ENCODE data around the gene PYGM.

The PYGM gene

GRCh38 chr11:64792482-64792881, 32.7 kb upstream of the PYGM start:
- DNase-seq (ENCODE audit: extremely low spot score, insufficient read length, low read depth) (no peak), FAIRE-seq (no peak)

DNA sequence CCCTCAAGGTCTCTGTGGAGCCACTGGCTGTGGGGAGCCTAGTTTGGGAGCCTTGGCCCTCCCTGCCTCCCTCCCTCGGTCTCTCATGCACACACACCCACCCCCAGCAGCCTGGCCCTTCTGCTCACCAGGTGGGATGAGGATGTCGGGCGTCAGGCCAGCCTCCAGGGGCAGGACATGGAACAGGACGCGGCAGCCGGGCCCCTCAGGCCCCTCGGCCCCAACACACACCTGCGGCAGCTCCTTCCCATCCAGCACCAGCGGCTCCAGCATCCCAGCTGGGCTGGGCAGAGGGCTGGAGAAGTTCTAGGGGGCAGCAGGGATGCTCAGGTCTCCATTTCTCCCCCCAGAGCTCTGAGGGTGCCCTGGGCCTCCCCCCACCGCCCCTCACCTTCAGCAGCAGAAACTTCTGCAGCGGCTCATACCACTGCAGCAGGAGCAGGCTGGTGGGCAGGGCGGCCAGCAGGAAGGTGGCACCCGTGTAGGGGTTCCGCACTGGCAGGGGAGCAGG, 32.1 kb upstream of the PYGM start:
- FAIRE-seq (no peak), DNase-seq (ENCODE audit: extremely low spot score, insufficient read length, low read depth) (no peak)

DNA sequence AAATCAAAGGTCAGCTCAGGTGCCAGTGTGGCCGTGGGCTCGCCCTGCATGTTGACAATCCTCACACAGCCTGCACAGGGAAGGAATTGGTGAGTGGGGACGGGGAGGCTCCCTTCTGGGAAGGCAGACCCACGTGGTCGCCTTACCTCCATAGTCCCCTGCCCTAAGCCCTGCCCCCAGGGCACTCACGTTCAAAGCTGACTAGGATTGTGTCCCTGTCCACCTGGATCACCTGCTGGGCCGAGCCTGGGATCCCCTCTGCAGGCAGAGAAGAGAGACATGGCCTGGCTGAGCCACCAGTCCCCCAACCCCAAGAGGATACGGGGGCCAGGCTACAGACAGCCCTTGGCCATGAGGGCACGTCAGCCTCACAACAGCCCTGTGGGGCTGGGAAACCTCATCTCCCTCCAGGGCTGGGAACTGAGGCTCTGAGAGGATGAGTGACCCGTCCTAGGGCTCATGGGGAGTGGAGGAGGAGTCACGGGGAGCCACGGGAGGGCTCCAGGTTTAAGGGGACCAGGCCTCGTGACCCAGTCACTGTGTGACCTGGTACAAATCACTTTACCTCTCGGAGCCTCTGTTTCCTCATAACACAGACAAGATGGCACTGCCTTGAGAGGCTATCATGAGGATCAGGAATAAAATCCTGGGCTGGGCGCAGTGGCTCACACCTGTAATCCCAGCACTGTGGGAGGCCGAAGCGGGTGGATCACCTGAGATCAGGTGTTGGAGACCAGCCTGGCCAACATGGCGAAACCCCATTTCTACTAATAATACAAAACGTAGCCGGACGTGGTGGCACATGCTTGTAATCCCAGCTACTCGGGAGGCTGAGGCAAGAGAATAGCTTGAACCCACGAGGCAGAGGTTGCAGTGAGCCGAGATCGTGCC, 30.7 kb upstream of the PYGM start:
- no peak for FAIRE-seq

DNA sequence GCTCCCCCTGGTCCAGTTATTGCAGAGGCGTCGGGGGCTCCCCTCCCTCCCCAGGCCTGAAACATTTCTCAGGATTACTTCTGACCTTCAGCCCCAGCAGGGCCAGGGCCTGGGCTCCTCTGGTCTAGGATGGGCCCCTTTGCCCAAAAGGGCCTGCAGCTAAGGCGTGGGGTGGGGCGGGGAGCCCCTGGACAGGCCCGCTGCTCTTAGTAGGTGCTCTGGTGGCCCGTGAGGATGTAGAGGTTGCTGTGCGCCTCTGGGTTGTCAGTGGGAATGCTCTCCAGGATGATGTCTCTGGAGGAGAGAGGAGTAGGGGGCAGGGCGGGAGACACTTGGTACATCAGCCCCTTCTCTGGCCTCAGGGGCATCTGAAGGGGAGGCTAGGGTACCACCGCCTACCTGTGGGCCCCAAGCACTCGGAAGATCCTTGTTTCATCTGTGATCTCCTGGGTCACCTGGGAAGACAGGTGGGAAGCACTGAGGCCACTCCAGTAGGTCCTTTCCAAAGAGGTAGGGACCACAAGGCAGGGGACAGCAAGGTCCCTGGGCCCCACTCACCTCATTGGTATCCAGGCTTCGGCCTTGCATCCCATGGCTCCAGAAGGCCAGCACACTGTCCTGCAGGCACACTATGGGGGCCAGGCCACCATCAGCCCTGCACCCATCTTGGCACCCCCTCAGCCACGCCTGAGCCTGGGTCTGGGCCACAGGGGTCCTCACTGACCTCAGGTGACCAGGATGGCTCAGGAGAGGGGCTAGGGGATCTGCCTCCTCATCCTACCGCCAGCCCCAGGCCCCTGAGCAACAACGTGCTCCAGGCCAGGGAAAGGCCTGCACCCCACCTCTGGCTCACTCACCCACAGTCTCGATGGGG, 29.8 kb upstream of the PYGM start:
- no peak for FAIRE-seq
- DNase-seq (ENCODE audit: extremely low spot score, insufficient read length, low read depth): no peak

More for the DNA sequence above, 30.7 kb upstream of the PYGM start:
- no peak for DNase-seq (ENCODE audit: extremely low spot score, insufficient read length, low read depth)

DNA sequence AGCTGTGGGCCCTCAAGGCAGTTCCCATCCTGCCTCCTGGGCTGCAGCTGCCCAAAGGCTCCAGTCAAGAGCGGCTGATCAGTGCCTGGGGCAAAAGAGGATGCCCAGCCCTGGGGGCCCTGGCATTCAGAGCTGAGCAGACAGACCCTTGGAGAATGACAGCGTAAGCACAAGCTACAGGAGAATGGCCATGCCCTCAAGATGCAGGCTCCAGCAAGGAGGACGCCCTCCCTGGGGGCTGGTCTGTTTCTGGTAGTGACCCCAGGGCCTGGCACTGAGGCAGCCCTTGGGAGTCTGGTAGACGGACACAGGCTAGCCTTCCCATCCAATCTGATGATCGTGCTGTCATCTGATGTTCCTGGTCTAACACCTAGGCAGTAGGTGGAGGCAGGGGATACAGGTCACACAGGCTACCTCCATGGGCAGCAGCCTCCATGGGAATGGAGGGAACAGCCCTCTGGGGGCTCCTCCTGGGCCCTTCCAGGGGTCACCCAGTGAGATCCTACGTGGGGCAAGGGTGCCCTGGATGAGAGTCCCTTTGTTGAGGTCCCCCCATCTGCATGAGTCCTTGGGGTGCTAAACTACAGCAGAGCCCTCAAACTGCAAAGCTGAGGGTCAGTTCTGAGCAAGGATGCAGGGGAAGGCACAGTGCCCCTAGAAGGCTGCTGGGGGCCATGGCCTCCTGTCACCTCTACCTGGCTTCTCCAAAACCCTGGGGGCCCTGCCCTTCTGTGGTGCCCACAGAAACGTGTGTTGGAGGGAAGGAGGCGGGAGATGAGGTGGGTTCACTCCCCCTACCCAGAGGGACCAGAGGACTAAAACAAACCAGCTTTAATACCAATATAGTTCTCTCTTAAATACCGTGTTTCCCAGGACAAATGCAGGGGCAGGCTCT, 28.8 kb upstream of the PYGM start:
- no peak for FAIRE-seq

DNA sequence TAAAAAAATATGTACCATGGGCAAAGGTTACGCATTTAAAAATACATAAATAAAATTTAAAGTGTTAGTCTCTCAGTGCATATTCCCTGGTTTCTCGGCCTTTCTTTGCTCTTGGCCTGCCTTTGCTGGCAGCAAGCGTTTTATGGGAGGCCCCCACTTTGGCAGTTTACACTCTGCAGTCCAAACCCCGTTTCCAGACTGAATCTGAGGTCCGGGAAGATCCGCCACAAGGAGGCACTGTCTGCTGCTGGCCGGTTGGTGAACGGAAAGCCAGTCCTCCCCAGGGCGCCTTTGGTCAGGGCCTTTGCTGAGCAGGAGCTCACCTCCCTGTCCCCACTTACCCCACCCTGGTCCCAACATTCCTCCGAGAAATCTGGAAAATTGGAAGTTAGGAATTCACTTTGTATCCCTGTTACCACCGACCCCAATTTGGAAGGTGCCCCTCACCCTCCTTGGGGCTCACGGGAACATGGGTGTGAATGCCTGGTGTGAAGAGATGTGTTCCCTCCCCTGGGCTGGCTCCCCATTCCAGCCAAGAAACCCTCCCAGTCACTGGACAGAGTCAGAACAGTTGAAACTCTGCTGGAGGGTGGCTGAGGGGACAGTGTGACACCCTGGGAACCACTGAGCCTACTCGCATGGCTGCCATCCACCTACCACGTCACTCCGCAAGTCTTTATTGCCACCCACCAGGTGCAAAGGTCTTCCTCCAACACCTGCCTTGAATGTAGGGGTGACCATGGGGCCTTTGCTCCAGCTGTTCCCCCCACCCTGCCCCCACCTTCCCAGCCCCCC, 27.9 kb upstream of the PYGM start:
- peak; percentile 80 for FAIRE-seq
- peak; percentile 63 for DNase-seq (ENCODE audit: extremely low spot score, insufficient read length, low read depth)

More for the DNA sequence above, 28.8 kb upstream of the PYGM start:
- no peak for DNase-seq (ENCODE audit: extremely low spot score, insufficient read length, low read depth)

GRCh38 chr11:64786308-64786707, 26.5 kb upstream of the PYGM start:
- DNase-seq (ENCODE audit: extremely low spot score, insufficient read length, low read depth) (no peak), FAIRE-seq (no peak)

GRCh38 chr11:64784813-64785581, 25.2 kb upstream of the PYGM start:
- no peak for DNase-seq (ENCODE audit: extremely low spot score, insufficient read length, low read depth)
- FAIRE-seq: no peak

DNA sequence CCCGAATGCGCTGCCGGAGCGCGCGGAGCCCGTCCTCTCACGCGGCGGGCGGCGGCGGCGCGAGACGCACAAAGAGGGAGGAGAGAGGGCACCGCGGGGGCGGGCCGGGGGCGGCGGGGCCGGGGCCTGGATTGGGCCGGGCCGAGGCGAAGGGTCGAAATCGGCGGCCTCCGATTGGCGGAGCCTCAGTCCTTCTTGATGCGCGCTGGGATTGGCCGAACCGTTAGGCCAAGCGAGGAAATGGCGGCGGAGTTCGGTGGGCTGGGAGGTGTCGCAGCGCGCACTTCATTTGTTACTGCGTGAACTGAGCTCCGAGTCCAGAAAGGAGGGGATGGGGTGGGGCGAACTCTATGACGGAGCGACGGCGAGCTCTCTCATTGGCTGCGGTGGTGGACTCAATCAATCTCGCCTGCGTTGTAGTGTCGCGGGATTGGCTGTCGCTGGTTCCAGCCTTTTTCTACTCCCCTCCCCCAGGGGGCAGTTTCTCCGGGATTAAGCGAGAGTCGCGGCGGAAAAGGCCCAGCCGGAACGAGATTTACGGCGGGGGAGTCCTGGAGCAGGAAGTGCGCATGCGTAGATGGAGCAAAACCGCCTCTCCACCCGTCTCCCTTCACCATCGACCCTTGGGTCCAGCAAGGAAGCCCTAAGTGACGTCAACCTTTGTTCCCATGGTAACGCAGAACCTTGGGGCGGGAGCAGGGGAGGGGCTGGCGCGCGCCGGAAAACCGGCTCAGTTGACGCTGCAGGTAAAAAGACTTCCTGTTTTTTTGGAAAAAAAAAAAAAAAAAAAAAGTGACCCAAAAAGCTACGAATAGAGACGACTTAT, 18.9 kb upstream of the PYGM start, which contains the start of gene SF1:
SF1 (minus strand) TSS at position 70 of the 826 bp plus-strand sequence. CDS start 150 bp downstream, outside the sequence.
- peak; percentile 91 for DNase-seq (ENCODE audit: extremely low spot score, insufficient read length, low read depth)
- peak; percentile 99 for FAIRE-seq

GRCh38 chr11:64778223-64778472, 18.4 kb upstream of the PYGM start:
- FAIRE-seq (no peak), DNase-seq (ENCODE audit: extremely low spot score, insufficient read length, low read depth) (no peak)

GRCh38 chr11:64777449-64778222, 17.9 kb upstream of the PYGM start:
- peak; percentile 83 for DNase-seq (ENCODE audit: extremely low spot score, insufficient read length, low read depth)
- FAIRE-seq: peak; percentile 46

DNA sequence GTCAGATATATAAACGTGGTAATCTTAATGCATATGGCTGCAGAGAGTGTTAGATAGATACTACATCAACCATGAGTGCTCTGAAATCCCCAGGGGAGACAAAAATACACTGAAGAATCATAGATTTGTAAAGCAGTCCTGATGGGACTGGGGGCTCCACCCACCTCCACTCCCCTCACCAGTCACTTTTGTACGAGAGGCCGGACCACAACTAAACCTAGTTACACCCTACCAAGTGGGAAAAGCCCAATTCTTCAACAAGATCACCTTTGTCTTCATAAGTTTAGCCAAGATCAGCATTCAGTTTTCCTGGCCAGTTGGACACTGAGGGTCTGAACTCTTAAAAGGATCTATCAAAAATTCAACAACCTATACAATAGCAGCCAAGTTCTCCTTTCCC, 17.1 kb upstream of the PYGM start:
- FAIRE-seq (no peak), DNase-seq (ENCODE audit: extremely low spot score, insufficient read length, low read depth) (no peak)

GRCh38 chr11:64776425-64776824, 16.7 kb upstream of the PYGM start:
- no peak for FAIRE-seq

GRCh38 chr11:64774144-64774543, 14.4 kb upstream of the PYGM start:
- FAIRE-seq: no peak
- no peak for DNase-seq (ENCODE audit: extremely low spot score, insufficient read length, low read depth)

More at GRCh38 chr11:64776425-64776824, 16.7 kb upstream of the PYGM start:
- DNase-seq (ENCODE audit: extremely low spot score, insufficient read length, low read depth): no peak

- FAIRE-seq (peak; percentile 78), DNase-seq (ENCODE audit: extremely low spot score, insufficient read length, low read depth) (no peak)
Observed at GRCh38 chr11:64772303-64773018, 12.7 kb upstream of the PYGM start.

- no peak for FAIRE-seq
Observed at GRCh38 chr11:64771861-64772260, 12.1 kb upstream of the PYGM start.

More at GRCh38 chr11:64771861-64772260, 12.1 kb upstream of the PYGM start:
- DNase-seq (ENCODE audit: extremely low spot score, insufficient read length, low read depth): no peak
